ENCODE measurements around the gene ABLIM2. TPM values are rescaled to one million over a fixed set of nuclear protein-coding genes. Genes with fewer than 3 reads are reported as not detected.

ABLIM2 gene
- polyA plus RNA-seq, 2 of the 4 experiments (the other 2 are of a cell fraction) = 0.21 to 0.40 TPM

GRCh38 chr4:7967063-7967440 lies 191.6 kb downstream of the ABLIM2 start:
- peaks cover 58% of the 10 kb centered on the region for H3K4me1 ChIP-seq
- H3K4me3 ChIP-seq = no peak overlapping the region
- no peaks in the 10 kb centered on the region for H3K9me3 ChIP-seq
- H3K27ac ChIP-seq = peak overlapping the region; percentile 90 to 97; a peak in 5 of 6 replicates
- H3K4me2 ChIP-seq = no peak overlapping the region
- FAIRE-seq (no peak), ATAC-seq (0 out of 6 replicates have a peak, but pooled peaks of 1 of the 2 experiments have one; percentile 4), DNase-seq (ENCODE audit: low read depth in 1 of 2, low spot score in 1 of 2) (no peak)
- ChIA-PET POLR2A (no interaction called here), CTCF (interaction anchor here (0.8 to 4.7 kb wide), 4 partner anchors 14 to 163 kb away, joined by 3 to 21 read pairs (median 6); no protein-coding TSS in a partner anchor)
- no peak for TF ChIP-seq JUNB (IDR thresholded peaks at IDR 0.05)
- TF ChIP-seq ZC3H11A (IDR thresholded peaks at IDR 0.05) = no peak
- no peak for TF ChIP-seq MAX (IDR thresholded peaks at IDR 0.05)
- no peak for TF ChIP-seq HOXA7 (CRISPR knock-in tag; IDR thresholded peaks at IDR 0.05)
- TF ChIP-seq HEYL (CRISPR knock-in tag; IDR thresholded peaks at IDR 0.05) = no peak
- no peak for TF ChIP-seq RNF2 (IDR thresholded peaks at IDR 0.05; ENCODE audit: borderline replicate concordance, low read depth)
- no peak for TF ChIP-seq KDM1A (IDR thresholded peaks at IDR 0.05; ENCODE audit: low read depth)
- TF ChIP-seq ZSCAN20 (CRISPR knock-in tag; IDR thresholded peaks at IDR 0.05) = no peak
- TF ChIP-seq RAD21 (conservative IDR thresholded peaks at IDR 0.05 in 1 of 2, IDR thresholded peaks at IDR 0.05 in 1 of 2) = no peak
- no peak for TF ChIP-seq POLR2A (IDR thresholded peaks at IDR 0.05; ENCODE audit: low read length)
- no peak for TF ChIP-seq CBX8 (IDR thresholded peaks at IDR 0.05)
- TF ChIP-seq ESRRA (IDR thresholded peaks at IDR 0.05; ENCODE audit: borderline replicate concordance, low read length) = no peak
- TF ChIP-seq FOSL2 (IDR thresholded peaks at IDR 0.05) = no peak
- TF ChIP-seq FOSL2 (CRISPR knock-in tag; IDR thresholded peaks at IDR 0.05) = no peak
- no peak for TF ChIP-seq ATOH8 (CRISPR knock-in tag; IDR thresholded peaks at IDR 0.05; ENCODE audit: low read depth)
- no peak for TF ChIP-seq RCOR1 (IDR thresholded peaks at IDR 0.05; ENCODE audit: low read depth, low read length)
- no peak for TF ChIP-seq POLR2AphosphoS2 (conservative IDR thresholded peaks at IDR 0.05; ENCODE audit: low read length)
- no peak for TF ChIP-seq REST (IDR thresholded peaks at IDR 0.05)
- TF ChIP-seq SMC3 (IDR thresholded peaks at IDR 0.05) = no peak
- no peak for TF ChIP-seq NFE2L2 (conservative IDR thresholded peaks at IDR 0.05; ENCODE audit: low read length)
- no peak for TF ChIP-seq JUN (IDR thresholded peaks at IDR 0.05)
- WGBS (ENCODE audit: missing lambda C conversion rate) = 84% methylated on average over 8 of the region's 9 CpGs

- TF ChIP-seq POLR2AphosphoS2 (conservative IDR thresholded peaks at IDR 0.05; ENCODE audit: low read length) (no peak), GATA3 (IDR thresholded peaks at IDR 0.05; ENCODE audit: borderline replicate concordance) (no peak), CBX8 (IDR thresholded peaks at IDR 0.05) (no peak), NR3C1 (IDR thresholded peaks at IDR 0.05) (no peak), USF2 (IDR thresholded peaks at IDR 0.05) (no peak), MAFK (IDR thresholded peaks at IDR 0.05; ENCODE audit: partially characterized antibody) (no peak), TP53 (CRISPR knock-in tag; IDR thresholded peaks at IDR 0.05) (no peak), POLR2A (IDR thresholded peaks at IDR 0.05; ENCODE audit: low read length) (no peak), FOSB (CRISPR knock-in tag; IDR thresholded peaks at IDR 0.05) (no peak), BHLHE40 (IDR thresholded peaks at IDR 0.05; ENCODE audit: low read depth, low read length) (no peak), ZFP36 (IDR thresholded peaks at IDR 0.05; ENCODE audit: borderline replicate concordance, partially characterized antibody) (no peak), ZNF302 (CRISPR knock-in tag; IDR thresholded peaks at IDR 0.05) (no peak), TFCP2L1 (CRISPR knock-in tag; IDR thresholded peaks at IDR 0.05) (no peak), FOSL2 (IDR thresholded peaks at IDR 0.05) (no peak), FOSL2 (CRISPR knock-in tag; IDR thresholded peaks at IDR 0.05) (no peak), BCL3 (IDR thresholded peaks at IDR 0.05) (no peak)
- CTCF ChIA-PET = interaction anchor here (1.2 to 1.4 kb wide), 2 partner anchors 23 to 162 kb away, joined by 3 to 6 read pairs; no protein-coding TSS in a partner anchor
- POLR2A ChIA-PET = no interaction called here
Observed at GRCh38 chr4:7966281-7967062, 192.1 kb downstream of the ABLIM2 start.

More at GRCh38 chr4:7966281-7967062, 192.1 kb downstream of the ABLIM2 start:
- no peak overlapping the region for H3K4me3 ChIP-seq
- ATAC-seq (no peak), FAIRE-seq (no peak), DNase-seq (ENCODE audit: low read depth in 1 of 2, low spot score in 1 of 2) (no peak)
- H3K9me3 ChIP-seq = no peaks in the 10 kb centered on the region
- H3K4me2 ChIP-seq = no peak overlapping the region
- H3K27ac ChIP-seq = peak overlapping the region in 1 of 2 experiments; percentile 97; a peak in 4 of 6 replicates
- WGBS (ENCODE audit: missing lambda C conversion rate) = 79% methylated on average over 16 of the region's 37 CpGs
- H3K4me1 ChIP-seq = peaks cover 57% of the 10 kb centered on the region
